Measurements from ENCODE around the gene RAPGEF2.
A peak's percentile ranks its signal among the peaks of the same experiment; 100 is the strongest.

The RAPGEF2 gene

DNA sequence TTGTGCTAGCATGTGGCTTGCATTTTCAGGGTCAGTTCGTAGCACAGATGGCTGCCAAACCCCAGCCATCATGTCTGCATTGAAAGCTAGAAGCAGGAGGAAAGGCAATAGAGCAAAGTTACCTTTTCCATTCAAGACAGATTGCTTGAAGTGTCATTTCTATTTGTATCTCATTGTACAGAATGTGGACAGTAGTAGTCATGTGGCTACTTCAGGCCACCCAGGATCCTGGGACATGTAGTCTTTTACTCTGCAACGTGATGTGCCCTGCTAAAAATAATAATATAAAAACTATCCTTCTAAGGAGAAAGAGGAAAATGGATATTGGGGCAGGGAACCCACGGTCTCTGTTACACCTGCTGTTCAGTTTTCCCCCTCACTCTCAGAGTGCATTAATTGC lies 118.4 kb downstream of the RAPGEF2 start:
- WGBS, 2 experiments (ENCODE audit: insufficient coverage in 2 of 2) = 71 to 86% methylated on average over 1 of the region's 3 CpGs
- Histone ChIP-seq H3K36me3 (ENCODE audit: control insufficient read depth, insufficient read depth, low read length) (no peaks in the 10 kb centered on the region), H3K4me3 (ENCODE audit: extremely low read depth, insufficient read depth, low read length, poor library complexity, severe bottlenecking) (no peak overlapping the region), H3K9me3 (ENCODE audit: control insufficient read depth, low read length) (no peaks in the 10 kb centered on the region), H3K4me1 (ENCODE audit: control insufficient read depth, insufficient read depth, low read length, poor library complexity, severe bottlenecking) (no peaks in the 10 kb centered on the region), H3K27ac (ENCODE audit: low read depth, low read length, severe bottlenecking) (no peak overlapping the region)

- 94 to 97% methylated on average over 2 to 4 of the region's 4 CpGs for WGBS, 2 experiments (ENCODE audit: insufficient coverage in 2 of 2)
- Histone ChIP-seq H3K9me3 (ENCODE audit: control insufficient read depth, low read length) (no peaks in the 10 kb centered on the region), H3K4me1 (ENCODE audit: control insufficient read depth, insufficient read depth, low read length, poor library complexity, severe bottlenecking) (no peaks in the 10 kb centered on the region), H3K36me3 (ENCODE audit: control insufficient read depth, insufficient read depth, low read length) (no peaks in the 10 kb centered on the region), H3K4me3 (ENCODE audit: extremely low read depth, insufficient read depth, low read length, poor library complexity, severe bottlenecking) (no peak overlapping the region), H3K27ac (ENCODE audit: low read depth, low read length, severe bottlenecking) (no peak overlapping the region)
These were observed 119.2 kb downstream of the RAPGEF2 start for GRCh38 chr4:159222043-159222552.

DNA sequence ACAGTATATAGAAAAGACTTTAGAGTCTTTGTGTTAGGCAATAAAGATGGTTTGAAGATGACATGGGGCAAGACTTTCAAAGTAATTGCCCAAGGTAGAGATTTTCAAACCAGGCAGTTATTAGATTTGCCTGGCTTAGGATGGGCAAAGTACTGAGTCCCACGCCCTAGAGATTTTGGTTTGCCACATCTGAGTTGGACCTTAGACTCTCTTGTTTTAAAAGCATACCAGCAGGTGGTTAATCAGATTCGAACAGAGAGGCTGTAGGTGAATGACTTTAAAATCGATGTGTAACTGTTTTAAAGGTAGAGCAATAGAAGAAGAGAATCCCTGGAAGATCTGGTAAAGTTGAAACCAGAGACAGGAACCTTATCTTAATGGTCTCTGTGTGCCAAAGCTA lies 121.5 kb downstream of the RAPGEF2 start:
- 81 to 90% methylated on average over 3 of the region's 3 CpGs for WGBS, 2 experiments (ENCODE audit: insufficient coverage in 2 of 2)
- H3K27ac ChIP-seq (ENCODE audit: low read depth, low read length, severe bottlenecking) = no peak overlapping the region
- H3K4me1 ChIP-seq (ENCODE audit: control insufficient read depth, insufficient read depth, low read length, poor library complexity, severe bottlenecking) = peaks cover 17% of the 10 kb centered on the region
- no peaks in the 10 kb centered on the region for H3K9me3 ChIP-seq (ENCODE audit: control insufficient read depth, low read length)
- no peaks in the 10 kb centered on the region for H3K36me3 ChIP-seq (ENCODE audit: control insufficient read depth, insufficient read depth, low read length)
- no peak overlapping the region for H3K4me3 ChIP-seq (ENCODE audit: extremely low read depth, insufficient read depth, low read length, poor library complexity, severe bottlenecking)

DNA sequence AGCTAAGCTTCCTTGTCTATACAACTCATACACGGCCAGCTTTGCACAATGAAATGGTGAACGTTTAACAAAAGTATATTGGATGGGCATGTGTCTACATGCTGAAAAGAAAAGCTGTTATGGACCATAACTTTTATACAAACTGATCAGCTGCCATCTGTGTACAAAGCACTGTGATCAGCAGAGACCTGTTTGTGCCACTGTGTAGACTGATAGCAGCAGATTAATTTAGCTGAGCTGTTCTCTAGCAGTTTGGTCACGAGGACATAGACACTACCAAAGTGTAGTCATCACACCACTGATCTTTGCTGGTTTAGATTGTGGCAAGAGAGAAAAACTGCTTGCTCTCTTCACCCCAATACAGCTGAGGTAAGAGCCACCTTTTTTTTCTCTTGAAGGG lies 124.5 kb downstream of the RAPGEF2 start:
- H3K27ac ChIP-seq (ENCODE audit: low read depth, low read length, severe bottlenecking) = peak overlapping the region; percentile 94
- WGBS, 2 experiments (ENCODE audit: insufficient coverage in 2 of 2) = 97% methylated on average over 3 of the region's 3 CpGs; no CpG with 5 or more reads in 1 of the 2 experiments
- H3K4me1 ChIP-seq (ENCODE audit: control insufficient read depth, insufficient read depth, low read length, poor library complexity, severe bottlenecking) = peaks cover 24% of the 10 kb centered on the region
- H3K4me3 ChIP-seq (ENCODE audit: extremely low read depth, insufficient read depth, low read length, poor library complexity, severe bottlenecking) = no peak overlapping the region
- no peaks in the 10 kb centered on the region for H3K9me3 ChIP-seq (ENCODE audit: control insufficient read depth, low read length)
- H3K36me3 ChIP-seq (ENCODE audit: control insufficient read depth, insufficient read depth, low read length) = no peaks in the 10 kb centered on the region

GRCh38 chr4:159227984-159228383 lies 125.1 kb downstream of the RAPGEF2 start:
- Histone ChIP-seq H3K9me3 (ENCODE audit: control insufficient read depth, low read length) (no peaks in the 10 kb centered on the region), H3K27ac (ENCODE audit: low read depth, low read length, severe bottlenecking) (peak overlapping the region; percentile 94), H3K4me3 (ENCODE audit: extremely low read depth, insufficient read depth, low read length, poor library complexity, severe bottlenecking) (peak overlapping the region; percentile 12), H3K36me3 (ENCODE audit: control insufficient read depth, insufficient read depth, low read length) (no peaks in the 10 kb centered on the region), H3K4me1 (ENCODE audit: control insufficient read depth, insufficient read depth, low read length, poor library complexity, severe bottlenecking) (peaks cover 24% of the 10 kb centered on the region)
- WGBS, 2 experiments (ENCODE audit: insufficient coverage in 2 of 2) = 54 to 55% methylated on average over 7 to 10 of the region's 11 CpGs

DNA sequence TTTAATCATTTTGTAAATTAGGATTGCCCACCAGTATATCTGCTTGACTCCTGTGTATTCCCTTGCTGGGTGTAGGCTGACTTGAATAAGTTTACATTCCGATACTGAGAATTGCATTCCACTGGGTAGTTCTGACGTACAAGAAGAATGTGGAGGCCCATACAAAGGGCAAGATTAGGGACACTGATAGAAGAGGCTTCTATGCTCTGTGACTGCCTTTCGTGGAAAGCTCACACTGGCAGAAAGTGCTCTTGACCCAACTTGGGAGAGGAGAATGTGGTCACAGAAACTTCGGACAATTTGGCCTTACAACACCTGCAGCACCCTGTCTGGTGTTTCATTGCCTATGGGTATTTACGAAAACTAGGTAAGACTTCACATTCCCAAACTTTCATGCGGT lies 126.3 kb downstream of the RAPGEF2 start:
- H3K4me3 ChIP-seq (ENCODE audit: extremely low read depth, insufficient read depth, low read length, poor library complexity, severe bottlenecking) = peak overlapping the region; percentile 12
- WGBS, 2 experiments (ENCODE audit: insufficient coverage in 2 of 2) = 43 to 49% methylated on average over 4 of the region's 6 CpGs
- peak overlapping the region; percentile 94 for H3K27ac ChIP-seq (ENCODE audit: low read depth, low read length, severe bottlenecking)
- no peaks in the 10 kb centered on the region for H3K9me3 ChIP-seq (ENCODE audit: control insufficient read depth, low read length)
- H3K36me3 ChIP-seq (ENCODE audit: control insufficient read depth, insufficient read depth, low read length) = peaks cover 4% of the 10 kb centered on the region
- H3K4me1 ChIP-seq (ENCODE audit: control insufficient read depth, insufficient read depth, low read length, poor library complexity, severe bottlenecking) = peaks cover 24% of the 10 kb centered on the region

DNA sequence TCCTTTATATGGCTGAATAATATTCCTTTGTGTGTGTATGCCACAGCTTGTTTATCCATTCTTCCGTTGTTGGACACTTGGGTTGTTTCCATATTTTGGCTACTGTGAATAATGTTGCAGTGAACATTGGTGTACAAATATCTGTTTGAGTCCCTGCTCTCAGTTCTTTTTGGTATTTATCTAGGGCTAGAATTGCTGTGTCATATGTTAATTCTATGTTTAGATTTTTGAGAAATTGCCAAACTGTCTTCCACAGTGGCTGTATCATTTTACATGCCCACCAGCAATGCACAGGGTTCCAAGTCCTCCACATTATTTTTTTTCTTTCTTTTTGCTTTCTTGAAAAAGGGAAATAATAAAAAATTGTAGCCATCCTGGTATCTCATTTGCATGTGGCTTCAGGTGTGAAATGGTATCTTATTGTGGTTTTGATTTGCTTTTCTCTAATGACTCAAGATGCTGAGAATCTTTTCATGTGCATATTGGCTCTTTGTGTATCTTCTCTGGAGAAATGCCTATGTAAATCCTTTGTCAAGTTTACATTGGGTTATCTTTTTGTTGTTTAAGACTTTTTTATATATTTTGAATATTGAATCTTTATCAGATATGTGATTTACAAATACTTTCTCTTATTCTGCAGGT lies 129.7 kb downstream of the RAPGEF2 start:
- Histone ChIP-seq H3K4me3 (ENCODE audit: extremely low read depth, insufficient read depth, low read length, poor library complexity, severe bottlenecking) (no peak overlapping the region), H3K27ac (ENCODE audit: low read depth, low read length, severe bottlenecking) (no peak overlapping the region), H3K9me3 (ENCODE audit: control insufficient read depth, low read length) (no peaks in the 10 kb centered on the region), H3K36me3 (ENCODE audit: control insufficient read depth, insufficient read depth, low read length) (peaks cover 4% of the 10 kb centered on the region), H3K4me1 (ENCODE audit: control insufficient read depth, insufficient read depth, low read length, poor library complexity, severe bottlenecking) (peaks cover 19% of the 10 kb centered on the region)
- 83 to 86% methylated on average over 1 of the region's 1 CpG for WGBS, 2 experiments (ENCODE audit: insufficient coverage in 2 of 2)

GRCh38 chr4:159235779-159236368 lies 133.0 kb downstream of the RAPGEF2 start:
- H3K36me3 ChIP-seq (ENCODE audit: control insufficient read depth, insufficient read depth, low read length) = peaks cover 7% of the 10 kb centered on the region
- no peak overlapping the region for H3K4me3 ChIP-seq (ENCODE audit: extremely low read depth, insufficient read depth, low read length, poor library complexity, severe bottlenecking)
- H3K27ac ChIP-seq (ENCODE audit: low read depth, low read length, severe bottlenecking) = peak overlapping the region; percentile 50
- 92 to 100% methylated on average over 1 to 2 of the region's 3 CpGs for WGBS, 2 experiments (ENCODE audit: insufficient coverage in 2 of 2)
- peaks cover 2% of the 10 kb centered on the region for H3K4me1 ChIP-seq (ENCODE audit: control insufficient read depth, insufficient read depth, low read length, poor library complexity, severe bottlenecking)
- no peaks in the 10 kb centered on the region for H3K9me3 ChIP-seq (ENCODE audit: control insufficient read depth, low read length)

GRCh38 chr4:159237975-159238374 lies 135.1 kb downstream of the RAPGEF2 start:
- 60% methylated on average over 1 of the region's 2 CpGs; no CpG with 5 or more reads in 1 of the 2 experiments for WGBS, 2 experiments (ENCODE audit: insufficient coverage in 2 of 2)
- peaks cover 7% of the 10 kb centered on the region for H3K36me3 ChIP-seq (ENCODE audit: control insufficient read depth, insufficient read depth, low read length)
- peaks cover 2% of the 10 kb centered on the region for H3K4me1 ChIP-seq (ENCODE audit: control insufficient read depth, insufficient read depth, low read length, poor library complexity, severe bottlenecking)
- H3K9me3 ChIP-seq (ENCODE audit: control insufficient read depth, low read length) = no peaks in the 10 kb centered on the region
- H3K27ac ChIP-seq (ENCODE audit: low read depth, low read length, severe bottlenecking) = no peak overlapping the region
- no peak overlapping the region for H3K4me3 ChIP-seq (ENCODE audit: extremely low read depth, insufficient read depth, low read length, poor library complexity, severe bottlenecking)

DNA sequence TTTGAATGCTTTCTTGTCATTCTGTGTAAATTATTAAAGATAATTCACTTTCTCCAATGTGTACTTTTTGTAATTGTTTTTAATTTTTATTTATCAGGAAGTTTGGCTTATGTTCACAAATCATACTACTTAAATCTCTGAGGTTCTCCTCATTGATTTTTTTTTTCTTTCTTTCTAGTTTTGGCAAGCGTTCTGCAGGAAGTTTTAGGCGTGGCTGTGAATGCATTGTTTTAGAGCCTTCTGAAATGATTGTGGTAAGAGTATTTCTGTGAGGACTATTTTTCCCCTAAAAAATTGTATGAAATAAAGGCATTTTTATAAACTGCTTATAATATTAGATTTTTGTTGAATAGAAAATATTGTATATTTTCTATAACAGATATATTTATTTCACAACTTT lies 135.8 kb downstream of the RAPGEF2 start:
- H3K4me3 ChIP-seq (ENCODE audit: extremely low read depth, insufficient read depth, low read length, poor library complexity, severe bottlenecking) = no peak overlapping the region
- WGBS, 2 experiments (ENCODE audit: insufficient coverage in 2 of 2) = no CpG with 5 or more reads among the region's 2 CpGs
- peaks cover 6% of the 10 kb centered on the region for H3K36me3 ChIP-seq (ENCODE audit: control insufficient read depth, insufficient read depth, low read length)
- no peak overlapping the region for H3K27ac ChIP-seq (ENCODE audit: low read depth, low read length, severe bottlenecking)
- H3K4me1 ChIP-seq (ENCODE audit: control insufficient read depth, insufficient read depth, low read length, poor library complexity, severe bottlenecking) = peaks cover 2% of the 10 kb centered on the region
- no peaks in the 10 kb centered on the region for H3K9me3 ChIP-seq (ENCODE audit: control insufficient read depth, low read length)

DNA sequence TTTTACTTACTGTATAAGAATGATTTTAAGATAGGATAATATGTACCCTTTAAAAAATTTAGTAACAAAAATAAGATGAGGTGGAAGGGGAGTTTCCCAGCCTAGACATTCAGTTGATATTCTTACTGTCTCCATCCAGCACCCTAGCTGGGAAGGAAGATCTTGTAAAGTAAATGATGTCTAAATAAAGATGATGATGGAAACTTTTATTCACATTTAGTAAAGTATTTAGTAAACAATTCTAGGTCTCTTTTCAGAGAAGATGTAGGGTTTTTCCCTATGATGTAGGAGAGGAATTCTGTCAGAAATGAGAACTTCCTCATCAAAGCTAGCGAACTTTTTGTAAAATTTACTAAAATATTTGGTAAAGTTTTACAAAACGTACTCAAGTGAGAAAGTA lies 136.8 kb downstream of the RAPGEF2 start:
- WGBS, 2 experiments (ENCODE audit: insufficient coverage in 2 of 2) = 100% methylated on average over 1 of the region's 2 CpGs; no CpG with 5 or more reads in 1 of the 2 experiments
- H3K36me3 ChIP-seq (ENCODE audit: control insufficient read depth, insufficient read depth, low read length) = peaks cover 9% of the 10 kb centered on the region

More for the DNA sequence above, 136.8 kb downstream of the RAPGEF2 start:
- Histone ChIP-seq H3K4me1 (ENCODE audit: control insufficient read depth, insufficient read depth, low read length, poor library complexity, severe bottlenecking) (peaks cover 2% of the 10 kb centered on the region), H3K27ac (ENCODE audit: low read depth, low read length, severe bottlenecking) (no peak overlapping the region), H3K9me3 (ENCODE audit: control insufficient read depth, low read length) (no peaks in the 10 kb centered on the region), H3K4me3 (ENCODE audit: extremely low read depth, insufficient read depth, low read length, poor library complexity, severe bottlenecking) (no peak overlapping the region)
